Stimulated activated CD8-positive, alpha-beta memory T cell treated with anti-CD3 and anti-CD28 coated beads, Interleukin-4, amount 100 ng/mL, for 4 hours (primary cell): Measurements from ENCODE around the gene RCCD1.
"Not testable (repeated sequence)": the region's sequence is repeated elsewhere in the genome, so short reads cannot be mapped to it uniquely, and the experiment has no call there.

ENCODE experiments used
- DNase-seq, 2 donors: peaks; one replicate each; pipeline ENCODE4 v3.0.0-alpha.2; 2020; ENCODE audit warnings: low read depth in 2 of 2, low spot score in 1 of 2

Gene RCCD1

GRCh38 chr15:90918034-90918788 is 36.5 kb upstream of the RCCD1 start:
- DNase-seq, result no peak

- no peak for DNase-seq
Measured at GRCh38 chr15:90918835-90919234, 35.8 kb upstream of the RCCD1 start.

GRCh38 chr15:90921887-90922286 is 32.8 kb upstream of the RCCD1 start:
- no peak for DNase-seq

- DNase-seq, result not testable (repeated sequence)
Measured at GRCh38 chr15:90922712-90923322, 31.9 kb upstream of the RCCD1 start.

GRCh38 chr15:90924375-90924774 is 30.3 kb upstream of the RCCD1 start:
- DNase-seq, result no peak

GRCh38 chr15:90926766-90927165 is 27.9 kb upstream of the RCCD1 start:
- DNase-seq, result not testable (repeated sequence)

- not testable (repeated sequence) for DNase-seq
Measured at GRCh38 chr15:90928106-90928505, 26.6 kb upstream of the RCCD1 start.

GRCh38 chr15:90929246-90930019 is 25.3 kb upstream of the RCCD1 start:
- no peak for DNase-seq

- DNase-seq, result no peak
Measured at GRCh38 chr15:90930861-90931574, 23.7 kb upstream of the RCCD1 start.

GRCh38 chr15:90931575-90931827 is 23.2 kb upstream of the RCCD1 start:
- DNase-seq, result no peak

- DNase-seq, result peak; percentile 74 to 84
Measured at GRCh38 chr15:90931828-90932659, 22.6 kb upstream of the RCCD1 start, which contains the start of gene HDDC3. TSS of gene HDDC3 (minus strand) at chr15:90932549. CDS start at chr15:90932540, 9 bp downstream.

GRCh38 chr15:90932660-90932991 is 22.1 kb upstream of the RCCD1 start:
- no peak for DNase-seq

GRCh38 chr15:90933301-90933700 is 21.4 kb upstream of the RCCD1 start:
- no peak for DNase-seq

GRCh38 chr15:90934256-90934948 is 20.3 kb upstream of the RCCD1 start:
- DNase-seq, result peak; percentile 57 to 62

- DNase-seq, result peak; percentile 89
Measured at GRCh38 chr15:90934949-90935751, 19.5 kb upstream of the RCCD1 start, which contains the start of gene UNC45A. TSS of gene UNC45A (plus strand) at chr15:90935285. CDS start at chr15:90935325, 40 bp downstream.

- no peak for DNase-seq
Measured at GRCh38 chr15:90936823-90937222, 17.9 kb upstream of the RCCD1 start.

GRCh38 chr15:90938261-90938660 is 16.4 kb upstream of the RCCD1 start:
- no peak for DNase-seq

GRCh38 chr15:90939756-90940155 is 14.9 kb upstream of the RCCD1 start:
- no peak for DNase-seq

GRCh38 chr15:90941038-90941437 is 13.6 kb upstream of the RCCD1 start:
- no peak for DNase-seq
